ENCODE measurements around the gene SPATA2L.

DNA sequence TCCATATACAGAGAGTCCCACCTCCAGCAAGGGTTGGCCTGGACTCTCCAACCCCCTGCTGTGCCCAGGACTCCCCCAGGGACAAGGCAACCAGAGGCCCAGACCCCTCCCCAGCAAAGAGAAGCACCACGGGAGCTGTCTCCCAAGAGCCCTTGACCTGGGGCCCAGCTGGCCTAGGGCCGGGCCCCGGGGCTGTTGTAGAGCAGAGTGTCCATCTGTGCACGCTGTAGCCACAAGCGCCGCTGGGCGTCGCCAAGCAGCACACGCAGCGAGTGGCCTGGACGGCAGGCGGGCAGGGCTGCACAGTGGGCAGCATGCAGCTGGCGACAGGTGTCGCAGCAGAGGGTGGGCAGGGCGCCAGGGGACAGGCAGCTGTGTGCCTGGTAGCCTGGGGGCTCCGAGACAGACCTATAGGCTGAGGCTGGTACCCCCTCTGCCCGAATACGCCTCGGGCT is 4.3 kb downstream of the SPATA2L start:
- TF ChIP-seq CTCF (IDR thresholded peaks at IDR 0.05 in 2 of 3, conservative IDR thresholded peaks at IDR 0.05 in 1 of 3; ENCODE audit: control insufficient read depth in 2 of 3, extremely low read depth in 1 of 3, insufficient read depth in 1 of 3, low read depth in 3 of 3, low read length in 3 of 3) (no peak), DPF2 (IDR thresholded peaks at IDR 0.05) (no peak), NRF1 (conservative IDR thresholded peaks at IDR 0.05; ENCODE audit: low read depth, low read length) (no peak), PAX5 (IDR thresholded peaks at IDR 0.05; ENCODE audit: borderline replicate concordance, low read depth, low read length) (no peak), EP300 (IDR thresholded peaks at IDR 0.05; ENCODE audit: borderline replicate concordance in 1 of 2, control insufficient read depth in 1 of 2, low read depth in 2 of 2, low read length in 2 of 2) (no peak)
